ENCODE results near the gene TMEM126A. TPM values are rescaled to one million over a fixed set of nuclear protein-coding genes. Genes with fewer than 3 reads are reported as not detected.

The TMEM126A gene
- total and polyA plus RNA-seq, 2 of the 13 experiments (the other 11 are each of a cell fraction or from before 2014, with no cell fraction given): 59.5 to 66.9 TPM

DNA sequence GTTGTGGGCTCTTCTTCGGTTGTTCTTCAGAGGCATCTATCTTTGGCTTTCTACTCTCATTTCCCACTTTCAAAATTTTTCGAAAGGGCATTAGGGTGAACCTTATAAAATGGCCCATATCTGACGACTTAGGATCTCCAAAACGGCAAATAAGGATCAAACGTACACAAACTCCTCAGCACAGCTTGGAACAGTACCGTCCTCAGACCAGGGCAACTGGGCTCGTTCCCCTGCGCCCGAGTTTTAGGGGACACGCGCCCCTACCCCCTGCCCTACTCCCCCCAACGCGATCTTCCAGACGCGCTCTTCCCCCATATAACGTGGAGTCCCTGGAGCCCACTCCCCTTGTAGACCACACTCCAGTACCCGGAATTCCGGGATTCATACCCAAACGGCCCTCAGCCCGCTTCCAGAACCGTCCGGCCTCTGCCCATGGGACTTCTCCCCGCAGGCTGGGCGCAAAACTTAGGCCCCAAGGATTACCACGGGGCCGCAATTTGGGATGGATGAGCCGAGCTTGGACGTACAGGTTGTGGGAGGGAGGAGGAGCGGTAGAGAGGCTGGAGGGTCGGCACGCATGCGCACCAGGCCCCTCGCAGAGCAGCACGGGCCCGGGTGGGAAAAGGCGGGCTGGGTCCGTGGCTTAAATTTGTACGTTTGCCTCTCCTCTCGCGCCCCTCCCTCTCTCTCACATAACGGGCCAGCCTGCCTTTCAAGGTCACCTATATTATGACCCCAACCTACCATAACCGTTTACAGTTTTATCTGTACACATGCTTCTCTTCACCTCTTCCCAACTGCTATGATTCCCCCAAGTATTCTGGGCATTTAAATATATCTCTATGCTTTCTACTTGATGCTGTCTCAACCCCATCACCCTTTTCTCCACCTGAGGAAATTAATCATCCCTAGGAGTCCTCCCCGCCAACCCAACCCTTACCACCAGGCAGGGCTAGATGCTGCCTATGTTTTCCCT is 34.9 kb downstream of the TMEM126A start (continued):
- TF ChIP-seq, protein P1, sequence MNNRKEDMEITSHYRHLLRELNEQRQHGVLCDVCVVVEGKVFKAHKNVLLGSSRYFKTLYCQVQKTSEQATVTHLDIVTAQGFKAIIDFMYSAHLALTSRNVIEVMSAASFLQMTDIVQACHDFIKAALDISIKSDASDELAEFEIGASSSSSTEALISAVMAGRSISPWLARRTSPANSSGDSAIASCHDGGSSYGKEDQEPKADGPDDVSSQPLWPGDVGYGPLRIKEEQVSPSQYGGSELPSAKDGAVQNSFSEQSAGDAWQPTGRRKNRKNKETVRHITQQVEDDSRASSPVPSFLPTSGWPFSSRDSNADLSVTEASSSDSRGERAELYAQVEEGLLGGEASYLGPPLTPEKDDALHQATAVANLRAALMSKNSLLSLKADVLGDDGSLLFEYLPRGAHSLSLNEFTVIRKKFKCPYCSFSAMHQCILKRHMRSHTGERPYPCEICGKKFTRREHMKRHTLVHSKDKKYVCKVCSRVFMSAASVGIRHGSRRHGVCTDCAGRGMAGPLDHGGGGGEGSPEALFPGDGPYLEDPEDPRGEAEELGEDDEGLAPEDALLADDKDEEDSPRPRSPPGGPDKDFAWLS (CRISPR knock-in tag; IDR thresholded peaks at IDR 0.05; ENCODE audit: borderline replicate concordance): no peak
- TF ChIP-seq GFI1 (CRISPR knock-in tag; IDR thresholded peaks at IDR 0.05; ENCODE audit: borderline replicate concordance) (no peak), ELF3 (CRISPR knock-in tag; IDR thresholded peaks at IDR 0.05) (no peak), ZNF468 (CRISPR knock-in tag; IDR thresholded peaks at IDR 0.05) (no peak), RXRA (CRISPR knock-in tag; IDR thresholded peaks at IDR 0.05) (peak; percentile 28; the same call in 1 of the 2 replicates), ZNF660 (CRISPR knock-in tag; IDR thresholded peaks at IDR 0.05; ENCODE audit: borderline replicate concordance, low read depth) (no peak), ZFP36 (IDR thresholded peaks at IDR 0.05; ENCODE audit: borderline replicate concordance, low read depth, low read length, partially characterized antibody) (no peak), CC2D1A (CRISPR knock-in tag; IDR thresholded peaks at IDR 0.05) (no peak)
- TF ChIP-seq, protein P2, sequence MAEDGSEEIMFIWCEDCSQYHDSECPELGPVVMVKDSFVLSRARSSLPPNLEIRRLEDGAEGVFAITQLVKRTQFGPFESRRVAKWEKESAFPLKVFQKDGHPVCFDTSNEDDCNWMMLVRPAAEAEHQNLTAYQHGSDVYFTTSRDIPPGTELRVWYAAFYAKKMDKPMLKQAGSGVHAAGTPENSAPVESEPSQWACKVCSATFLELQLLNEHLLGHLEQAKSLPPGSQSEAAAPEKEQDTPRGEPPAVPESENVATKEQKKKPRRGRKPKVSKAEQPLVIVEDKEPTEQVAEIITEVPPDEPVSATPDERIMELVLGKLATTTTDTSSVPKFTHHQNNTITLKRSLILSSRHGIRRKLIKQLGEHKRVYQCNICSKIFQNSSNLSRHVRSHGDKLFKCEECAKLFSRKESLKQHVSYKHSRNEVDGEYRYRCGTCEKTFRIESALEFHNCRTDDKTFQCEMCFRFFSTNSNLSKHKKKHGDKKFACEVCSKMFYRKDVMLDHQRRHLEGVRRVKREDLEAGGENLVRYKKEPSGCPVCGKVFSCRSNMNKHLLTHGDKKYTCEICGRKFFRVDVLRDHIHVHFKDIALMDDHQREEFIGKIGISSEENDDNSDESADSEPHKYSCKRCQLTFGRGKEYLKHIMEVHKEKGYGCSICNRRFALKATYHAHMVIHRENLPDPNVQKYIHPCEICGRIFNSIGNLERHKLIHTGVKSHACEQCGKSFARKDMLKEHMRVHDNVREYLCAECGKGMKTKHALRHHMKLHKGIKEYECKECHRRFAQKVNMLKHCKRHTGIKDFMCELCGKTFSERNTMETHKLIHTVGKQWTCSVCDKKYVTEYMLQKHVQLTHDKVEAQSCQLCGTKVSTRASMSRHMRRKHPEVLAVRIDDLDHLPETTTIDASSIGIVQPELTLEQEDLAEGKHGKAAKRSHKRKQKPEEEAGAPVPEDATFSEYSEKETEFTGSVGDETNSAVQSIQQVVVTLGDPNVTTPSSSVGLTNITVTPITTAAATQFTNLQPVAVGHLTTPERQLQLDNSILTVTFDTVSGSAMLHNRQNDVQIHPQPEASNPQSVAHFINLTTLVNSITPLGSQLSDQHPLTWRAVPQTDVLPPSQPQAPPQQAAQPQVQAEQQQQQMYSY (CRISPR knock-in tag; IDR thresholded peaks at IDR 0.05): no peak
- TF ChIP-seq, protein P3, sequence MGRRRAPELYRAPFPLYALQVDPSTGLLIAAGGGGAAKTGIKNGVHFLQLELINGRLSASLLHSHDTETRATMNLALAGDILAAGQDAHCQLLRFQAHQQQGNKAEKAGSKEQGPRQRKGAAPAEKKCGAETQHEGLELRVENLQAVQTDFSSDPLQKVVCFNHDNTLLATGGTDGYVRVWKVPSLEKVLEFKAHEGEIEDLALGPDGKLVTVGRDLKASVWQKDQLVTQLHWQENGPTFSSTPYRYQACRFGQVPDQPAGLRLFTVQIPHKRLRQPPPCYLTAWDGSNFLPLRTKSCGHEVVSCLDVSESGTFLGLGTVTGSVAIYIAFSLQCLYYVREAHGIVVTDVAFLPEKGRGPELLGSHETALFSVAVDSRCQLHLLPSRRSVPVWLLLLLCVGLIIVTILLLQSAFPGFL (CRISPR knock-in tag; IDR thresholded peaks at IDR 0.05): no peak
- TF ChIP-seq, protein P4, sequence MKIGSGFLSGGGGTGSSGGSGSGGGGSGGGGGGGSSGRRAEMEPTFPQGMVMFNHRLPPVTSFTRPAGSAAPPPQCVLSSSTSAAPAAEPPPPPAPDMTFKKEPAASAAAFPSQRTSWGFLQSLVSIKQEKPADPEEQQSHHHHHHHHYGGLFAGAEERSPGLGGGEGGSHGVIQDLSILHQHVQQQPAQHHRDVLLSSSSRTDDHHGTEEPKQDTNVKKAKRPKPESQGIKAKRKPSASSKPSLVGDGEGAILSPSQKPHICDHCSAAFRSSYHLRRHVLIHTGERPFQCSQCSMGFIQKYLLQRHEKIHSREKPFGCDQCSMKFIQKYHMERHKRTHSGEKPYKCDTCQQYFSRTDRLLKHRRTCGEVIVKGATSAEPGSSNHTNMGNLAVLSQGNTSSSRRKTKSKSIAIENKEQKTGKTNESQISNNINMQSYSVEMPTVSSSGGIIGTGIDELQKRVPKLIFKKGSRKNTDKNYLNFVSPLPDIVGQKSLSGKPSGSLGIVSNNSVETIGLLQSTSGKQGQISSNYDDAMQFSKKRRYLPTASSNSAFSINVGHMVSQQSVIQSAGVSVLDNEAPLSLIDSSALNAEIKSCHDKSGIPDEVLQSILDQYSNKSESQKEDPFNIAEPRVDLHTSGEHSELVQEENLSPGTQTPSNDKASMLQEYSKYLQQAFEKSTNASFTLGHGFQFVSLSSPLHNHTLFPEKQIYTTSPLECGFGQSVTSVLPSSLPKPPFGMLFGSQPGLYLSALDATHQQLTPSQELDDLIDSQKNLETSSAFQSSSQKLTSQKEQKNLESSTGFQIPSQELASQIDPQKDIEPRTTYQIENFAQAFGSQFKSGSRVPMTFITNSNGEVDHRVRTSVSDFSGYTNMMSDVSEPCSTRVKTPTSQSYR (CRISPR knock-in tag; IDR thresholded peaks at IDR 0.05; ENCODE audit: borderline replicate concordance): no peak
- TF ChIP-seq, protein P5, sequence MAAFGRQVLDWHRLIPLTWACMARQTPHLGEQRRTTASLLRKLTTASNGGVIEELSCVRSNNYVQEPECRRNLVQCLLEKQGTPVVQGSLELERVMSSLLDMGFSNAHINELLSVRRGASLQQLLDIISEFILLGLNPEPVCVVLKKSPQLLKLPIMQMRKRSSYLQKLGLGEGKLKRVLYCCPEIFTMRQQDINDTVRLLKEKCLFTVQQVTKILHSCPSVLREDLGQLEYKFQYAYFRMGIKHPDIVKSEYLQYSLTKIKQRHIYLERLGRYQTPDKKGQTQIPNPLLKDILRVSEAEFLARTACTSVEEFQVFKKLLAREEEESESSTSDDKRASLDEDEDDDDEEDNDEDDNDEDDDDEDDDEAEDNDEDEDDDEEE (CRISPR knock-in tag; IDR thresholded peaks at IDR 0.05): no peak
- TF ChIP-seq, protein P6, sequence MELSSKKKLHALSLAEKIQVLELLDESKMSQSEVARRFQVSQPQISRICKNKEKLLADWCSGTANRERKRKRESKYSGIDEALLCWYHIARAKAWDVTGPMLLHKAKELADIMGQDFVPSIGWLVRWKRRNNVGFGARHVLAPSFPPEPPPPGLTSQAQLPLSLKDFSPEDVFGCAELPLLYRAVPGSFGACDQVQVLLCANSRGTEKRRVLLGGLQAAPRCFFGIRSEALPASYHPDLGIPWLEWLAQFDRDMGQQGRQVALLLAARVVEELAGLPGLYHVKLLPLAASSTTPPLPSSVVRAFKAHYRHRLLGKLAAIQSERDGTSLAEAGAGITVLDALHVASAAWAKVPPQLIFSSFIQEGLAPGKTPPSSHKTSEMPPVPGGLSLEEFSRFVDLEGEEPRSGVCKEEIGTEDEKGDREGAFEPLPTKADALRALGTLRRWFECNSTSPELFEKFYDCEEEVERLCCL (CRISPR knock-in tag; IDR thresholded peaks at IDR 0.05; ENCODE audit: borderline replicate concordance): no peak
- TF ChIP-seq, protein P7, sequence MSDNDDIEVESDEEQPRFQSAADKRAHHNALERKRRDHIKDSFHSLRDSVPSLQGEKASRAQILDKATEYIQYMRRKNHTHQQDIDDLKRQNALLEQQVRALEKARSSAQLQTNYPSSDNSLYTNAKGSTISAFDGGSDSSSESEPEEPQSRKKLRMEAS (IDR thresholded peaks at IDR 0.05): peak; percentile 60; the same call in 1 of the 2 replicates

Data from HepG2 (cell line).